Activated CD8-positive, alpha-beta memory T cell treated with anti-CD3 and anti-CD28 coated beads, Interleukin-2, amount 50 U/mL, for 24 hours (primary cell): ENCODE results near the gene CAMK2B.
A peak's percentile ranks its signal among the peaks of the same experiment; 100 is the strongest.

Source experiments
- DNase-seq: peaks from one replicate; pipeline ENCODE4 v3.0.0-alpha.2; 2020; ENCODE audit errors: extremely low read depth

Gene CAMK2B

GRCh38 chr7:44257213-44257612 is 68.2 kb downstream of the CAMK2B start:
- no peak for DNase-seq

GRCh38 chr7:44256459-44256858 is 68.9 kb downstream of the CAMK2B start:
- DNase-seq, result no peak

DNA sequence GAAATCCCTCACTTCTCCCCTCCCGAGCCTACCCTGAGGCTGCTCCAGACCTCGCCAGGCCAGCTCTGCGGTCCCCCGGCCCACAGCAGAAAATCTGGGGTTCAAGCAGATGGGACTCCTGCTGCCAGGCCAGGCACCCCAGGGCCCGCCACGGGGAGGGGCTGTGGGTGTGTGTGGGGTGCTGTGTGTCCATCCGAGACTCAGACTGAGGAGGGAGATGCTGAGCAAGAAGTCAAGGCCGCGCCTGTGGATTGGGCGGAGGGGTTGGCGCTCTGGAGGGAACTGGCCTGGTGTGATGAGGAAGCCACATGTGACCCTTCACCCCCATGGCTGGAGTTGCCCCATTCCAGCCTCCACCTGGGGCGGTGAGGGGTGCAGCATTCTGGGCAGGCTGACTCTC is 73.5 kb downstream of the CAMK2B start:
- DNase-seq, result no peak

DNA sequence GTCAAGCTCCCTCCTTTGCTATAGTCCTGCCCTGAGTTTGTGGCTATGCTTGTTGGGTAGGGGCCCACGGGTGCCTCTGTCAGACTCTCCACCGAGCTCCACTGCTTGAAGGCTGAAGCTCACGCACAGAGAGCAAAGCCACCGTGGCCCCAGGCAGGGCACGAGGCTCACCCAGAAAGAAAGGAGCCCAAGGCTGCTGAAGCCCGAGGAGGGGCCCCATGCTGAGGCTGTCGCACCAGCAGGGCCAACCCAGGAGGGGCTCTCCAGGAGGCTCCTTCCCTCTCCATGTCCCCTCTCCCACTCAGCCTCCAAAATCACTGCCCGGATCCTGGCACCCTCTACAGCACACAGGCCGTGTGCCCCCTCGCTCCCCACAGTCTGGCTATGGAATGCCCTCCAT is 74.1 kb downstream of the CAMK2B start:
- DNase-seq, result no peak

GRCh38 chr7:44249639-44250234 is 75.7 kb downstream of the CAMK2B start:
- no peak for DNase-seq

GRCh38 chr7:44247868-44248651 is 77.3 kb downstream of the CAMK2B start:
- no peak for DNase-seq

GRCh38 chr7:44246396-44247113 is 78.8 kb downstream of the CAMK2B start:
- no peak for DNase-seq

GRCh38 chr7:44244282-44244681 is 81.1 kb downstream of the CAMK2B start:
- DNase-seq, result no peak

GRCh38 chr7:44242091-44242490 is 83.3 kb downstream of the CAMK2B start:
- DNase-seq, result no peak

DNA sequence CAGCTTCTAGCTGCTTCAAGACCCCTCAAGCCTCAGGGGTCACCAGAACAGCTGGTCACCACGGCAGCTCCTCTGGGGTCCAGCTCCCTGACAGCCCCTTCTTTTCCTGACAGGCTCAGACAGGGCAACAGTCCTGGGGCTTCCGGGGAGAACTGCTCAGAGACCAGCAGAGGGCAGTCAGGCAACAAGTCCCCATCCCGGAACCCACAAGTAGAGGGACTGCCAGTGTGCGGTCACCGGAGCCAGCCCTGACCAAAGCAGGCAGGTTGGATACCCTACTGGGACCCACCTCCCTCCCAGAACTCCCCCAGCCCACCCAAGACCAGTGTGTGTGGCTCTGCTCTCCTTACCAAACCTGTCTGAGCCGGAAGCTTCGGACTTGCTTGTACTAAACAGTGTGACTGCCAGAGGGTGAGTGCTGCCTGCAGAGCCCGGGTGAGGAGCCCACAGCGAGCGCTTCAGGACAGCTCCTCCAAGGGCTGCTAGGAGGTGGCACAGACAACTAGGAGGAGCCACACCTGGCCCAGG is 84.3 kb downstream of the CAMK2B start:
- DNase-seq, result peak; percentile 19

DNA sequence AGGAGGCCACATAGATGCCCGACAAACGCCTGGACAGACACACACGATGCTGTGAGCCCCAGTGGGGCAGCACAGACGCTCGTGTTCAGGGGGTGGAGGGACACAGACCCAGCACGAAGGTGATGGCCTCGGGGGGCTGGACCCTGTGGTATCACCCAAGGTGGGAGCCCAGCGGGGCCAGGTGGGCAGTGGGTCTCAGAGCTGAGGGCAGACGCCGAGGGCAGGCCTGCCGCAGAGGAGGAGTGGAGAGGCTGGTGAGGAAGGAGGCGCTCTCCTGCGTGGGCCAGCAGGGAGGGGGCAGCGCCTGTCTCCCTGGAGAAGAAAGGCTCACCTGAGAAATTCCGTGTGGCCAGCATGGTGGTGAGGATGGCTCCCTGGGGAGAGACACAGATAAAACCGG is 85.0 kb downstream of the CAMK2B start:
- no peak for DNase-seq

DNA sequence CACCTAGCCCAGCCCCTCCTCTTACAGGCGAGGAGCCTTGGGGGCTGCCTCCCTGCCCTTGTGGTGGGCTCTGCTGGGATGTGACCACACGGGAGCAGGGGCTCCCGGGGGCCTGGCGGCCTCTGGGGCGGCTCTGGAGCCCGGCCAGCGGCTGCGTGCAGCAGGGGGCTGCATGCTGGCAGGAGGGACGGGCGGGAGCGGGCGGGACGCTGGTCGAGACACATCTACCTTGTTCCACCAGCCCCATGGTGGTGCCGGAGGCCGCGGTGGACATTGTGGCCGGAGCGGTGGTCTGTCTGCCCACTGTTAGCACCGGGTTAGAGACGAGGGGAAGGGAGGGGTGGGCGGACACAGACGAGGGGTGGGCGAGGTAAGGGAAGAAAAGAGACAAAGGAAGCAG is 86.0 kb downstream of the CAMK2B start:
- no peak for DNase-seq

DNA sequence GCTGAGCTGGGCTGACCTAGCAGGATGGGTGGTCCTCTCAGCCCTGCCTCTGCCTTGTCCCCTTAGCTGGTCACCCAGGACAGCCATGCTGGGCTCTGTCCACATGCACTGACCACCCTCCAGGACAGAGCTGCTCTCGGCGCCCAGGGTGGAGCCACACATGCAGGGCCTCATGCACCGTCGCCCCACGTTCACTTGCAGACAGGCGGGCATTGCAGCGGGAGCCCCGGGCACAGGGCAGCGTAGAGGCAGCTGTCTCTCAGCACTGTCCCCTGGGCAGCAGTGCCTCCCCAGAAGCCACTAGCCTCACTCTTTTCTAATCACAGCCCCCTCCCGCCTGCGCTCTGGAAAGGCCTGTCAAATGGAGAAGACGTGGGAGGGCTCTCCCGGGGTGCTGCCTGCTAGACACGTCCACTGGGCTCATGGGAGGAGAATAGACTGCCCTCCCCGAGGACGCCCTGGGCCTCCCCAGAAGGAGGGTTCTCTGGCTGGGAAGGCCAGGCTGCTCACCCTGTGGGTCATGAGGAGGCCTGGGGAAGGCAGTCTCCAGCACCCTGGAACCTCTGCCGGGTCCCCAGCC is 87.2 kb downstream of the CAMK2B start:
- DNase-seq, result no peak

DNA sequence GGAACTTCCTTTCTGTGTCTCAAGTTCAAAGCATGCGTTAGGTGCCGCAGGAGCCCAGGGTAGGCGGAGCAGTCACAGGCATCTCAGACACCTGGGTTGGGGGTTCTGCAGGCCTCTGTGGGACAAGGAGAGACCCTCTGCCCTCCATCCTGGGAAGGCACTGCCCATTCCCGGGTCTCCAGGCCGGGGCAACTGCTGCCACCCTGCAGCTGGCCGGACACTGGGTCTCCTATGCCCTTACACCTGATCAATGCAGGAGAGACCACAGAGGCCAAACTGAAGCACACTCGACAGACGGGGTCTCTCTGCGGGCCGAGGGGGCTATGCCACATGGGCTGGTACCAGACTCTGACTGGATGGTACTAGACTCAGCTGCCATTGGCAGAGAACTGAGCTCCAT is 87.7 kb downstream of the CAMK2B start:
- DNase-seq, result no peak

GRCh38 chr7:44236333-44236728 is 89.1 kb downstream of the CAMK2B start:
- DNase-seq, result no peak

GRCh38 chr7:44235582-44236332 is 89.6 kb downstream of the CAMK2B start:
- no peak for DNase-seq

DNA sequence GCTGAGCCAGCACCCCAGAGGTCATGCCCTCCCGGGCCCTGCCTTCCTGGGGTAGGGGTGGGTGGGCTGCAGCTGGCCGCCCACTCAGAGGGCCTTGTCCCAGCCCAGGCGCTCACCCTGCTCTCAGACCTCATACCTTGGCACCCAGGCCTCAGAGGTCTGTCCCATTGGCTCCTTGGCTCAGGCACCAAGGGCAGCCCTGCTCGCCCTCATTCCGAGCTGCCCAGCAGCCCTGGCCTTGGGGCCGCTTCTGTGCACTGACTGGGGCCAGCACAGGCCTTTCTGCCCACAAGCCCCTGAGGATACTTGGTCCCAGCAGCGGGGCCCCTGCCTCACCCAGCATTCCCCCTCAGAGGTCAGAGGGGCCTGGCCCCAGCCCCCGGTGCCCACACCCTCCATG is 90.3 kb downstream of the CAMK2B start:
- no peak for DNase-seq

DNA sequence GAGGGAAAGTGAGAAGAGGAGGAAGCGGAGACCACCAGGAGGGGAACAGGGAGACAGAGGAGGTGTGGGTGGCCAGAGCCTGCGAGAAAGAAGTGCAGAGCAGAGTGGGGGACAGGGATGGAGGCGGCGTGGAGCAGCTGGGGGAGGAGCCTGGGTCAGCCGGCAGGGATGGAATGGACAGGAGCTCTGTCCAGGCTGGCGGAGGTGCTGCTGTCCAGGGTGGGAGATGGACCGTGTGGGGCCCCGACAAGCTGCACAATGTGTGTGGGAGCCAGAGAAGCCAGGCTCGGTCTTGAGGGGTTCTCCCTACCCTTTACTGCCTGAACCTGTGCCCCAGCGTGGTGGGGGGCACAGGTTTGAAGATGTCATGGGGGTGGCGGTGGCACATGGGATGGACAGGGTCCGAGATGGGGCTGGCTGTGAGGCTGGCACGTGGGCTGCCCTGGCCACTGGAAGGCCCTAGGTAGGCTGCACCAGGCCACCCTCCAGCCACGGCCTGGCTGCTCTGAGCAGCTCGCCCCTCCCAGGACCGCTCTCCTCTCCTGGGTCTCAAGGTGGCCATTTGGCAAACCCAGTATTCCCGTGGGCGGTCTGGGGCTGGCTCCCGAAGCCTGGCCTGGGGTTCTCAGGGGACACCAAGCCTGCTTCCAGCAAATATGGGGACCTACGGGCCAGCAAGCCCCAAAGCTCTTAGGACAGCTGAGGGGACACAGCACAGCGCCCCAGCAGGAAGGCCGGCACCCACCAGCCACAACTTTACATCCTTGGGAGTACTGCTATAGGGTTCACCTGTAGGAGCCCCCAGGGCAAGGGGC is 92.3 kb downstream of the CAMK2B start:
- no peak for DNase-seq

DNA sequence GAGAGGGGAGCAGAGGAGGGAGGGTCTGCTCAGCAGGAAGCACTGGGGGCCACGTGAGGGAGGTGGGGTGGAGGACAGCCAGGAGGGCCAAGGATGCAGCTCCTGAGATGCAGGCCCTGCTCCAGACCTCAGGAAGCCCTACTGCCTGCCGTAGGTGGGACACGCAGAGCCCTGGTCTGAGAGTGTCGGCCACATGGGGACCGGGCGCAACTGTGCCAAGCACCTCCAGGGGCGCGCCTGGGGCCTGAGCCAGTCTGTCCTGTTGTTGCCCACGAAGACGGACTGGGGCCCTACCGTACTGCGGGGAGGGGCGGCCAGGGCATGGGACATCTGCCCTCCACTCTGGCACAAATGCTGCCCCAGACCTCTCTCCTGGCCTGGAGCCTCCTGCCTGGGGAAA is 93.0 kb downstream of the CAMK2B start:
- DNase-seq, result no peak

GRCh38 chr7:44231088-44231487 is 94.3 kb downstream of the CAMK2B start:
- no peak for DNase-seq

- DNase-seq, result no peak
These were observed 95.1 kb downstream of the CAMK2B start for GRCh38 chr7:44230286-44230685.
